ENCODE measurements around the gene TGM5. TPM values are rescaled to one million over a fixed set of nuclear protein-coding genes. Genes with fewer than 3 reads are reported as not detected.

The TGM5 gene
- total and polyA plus RNA-seq, 12 donors = 0.13 to 0.14 (median 0.14) TPM; not detected in 9

- intact Hi-C loops (cut with DNase I) = no loop called here
- Histone ChIP-seq H3K27me3 (peaks cover 6% of the 10 kb centered on the region), H3K27ac (no peak overlapping the region), H3K36me3 (replicated peaks in 1 of 2) (no peaks in the 10 kb centered on the region), H3K4me1 (replicated peaks in 1 of 2) (no peaks in the 10 kb centered on the region), H3K4me3 (no peak overlapping the region), H3K9me3 (replicated peaks in 1 of 3) (no peaks in the 10 kb centered on the region)
- DNase-seq = no peak
- WGBS, 4 donors = 36 to 100% (median 60%) methylated on average over 1 of the region's 1 CpG
- TF ChIP-seq POLR2A (IDR thresholded peaks at IDR 0.05) = no peak
- TF ChIP-seq, protein P1, sequence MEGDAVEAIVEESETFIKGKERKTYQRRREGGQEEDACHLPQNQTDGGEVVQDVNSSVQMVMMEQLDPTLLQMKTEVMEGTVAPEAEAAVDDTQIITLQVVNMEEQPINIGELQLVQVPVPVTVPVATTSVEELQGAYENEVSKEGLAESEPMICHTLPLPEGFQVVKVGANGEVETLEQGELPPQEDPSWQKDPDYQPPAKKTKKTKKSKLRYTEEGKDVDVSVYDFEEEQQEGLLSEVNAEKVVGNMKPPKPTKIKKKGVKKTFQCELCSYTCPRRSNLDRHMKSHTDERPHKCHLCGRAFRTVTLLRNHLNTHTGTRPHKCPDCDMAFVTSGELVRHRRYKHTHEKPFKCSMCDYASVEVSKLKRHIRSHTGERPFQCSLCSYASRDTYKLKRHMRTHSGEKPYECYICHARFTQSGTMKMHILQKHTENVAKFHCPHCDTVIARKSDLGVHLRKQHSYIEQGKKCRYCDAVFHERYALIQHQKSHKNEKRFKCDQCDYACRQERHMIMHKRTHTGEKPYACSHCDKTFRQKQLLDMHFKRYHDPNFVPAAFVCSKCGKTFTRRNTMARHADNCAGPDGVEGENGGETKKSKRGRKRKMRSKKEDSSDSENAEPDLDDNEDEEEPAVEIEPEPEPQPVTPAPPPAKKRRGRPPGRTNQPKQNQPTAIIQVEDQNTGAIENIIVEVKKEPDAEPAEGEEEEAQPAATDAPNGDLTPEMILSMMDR (IDR thresholded peaks at IDR 0.05) = no peak
Observed at GRCh38 chr15:43283526-43283925, 16.8 kb upstream of the TGM5 start.

GRCh38 chr15:43281926-43282602 is 15.3 kb upstream of the TGM5 start:
- 81 to 88% (median 85%) methylated on average over 8 to 12 of the region's 12 CpGs for WGBS, 4 donors
- no peaks in the 10 kb centered on the region for H3K9me3 ChIP-seq (replicated peaks in 1 of 3)
- DNase-seq = no peak
- no peaks in the 10 kb centered on the region for H3K4me1 ChIP-seq (replicated peaks in 1 of 2)
- H3K27me3 ChIP-seq = peaks cover 6% of the 10 kb centered on the region
- no peak overlapping the region for H3K4me3 ChIP-seq
- no peak for TF ChIP-seq POLR2A (IDR thresholded peaks at IDR 0.05)
- TF ChIP-seq, protein P1 (IDR thresholded peaks at IDR 0.05) = no peak
- no peak overlapping the region for H3K27ac ChIP-seq
- H3K36me3 ChIP-seq (replicated peaks in 1 of 2) = no peaks in the 10 kb centered on the region
- intact Hi-C loops (cut with DNase I) = no loop called here

DNA sequence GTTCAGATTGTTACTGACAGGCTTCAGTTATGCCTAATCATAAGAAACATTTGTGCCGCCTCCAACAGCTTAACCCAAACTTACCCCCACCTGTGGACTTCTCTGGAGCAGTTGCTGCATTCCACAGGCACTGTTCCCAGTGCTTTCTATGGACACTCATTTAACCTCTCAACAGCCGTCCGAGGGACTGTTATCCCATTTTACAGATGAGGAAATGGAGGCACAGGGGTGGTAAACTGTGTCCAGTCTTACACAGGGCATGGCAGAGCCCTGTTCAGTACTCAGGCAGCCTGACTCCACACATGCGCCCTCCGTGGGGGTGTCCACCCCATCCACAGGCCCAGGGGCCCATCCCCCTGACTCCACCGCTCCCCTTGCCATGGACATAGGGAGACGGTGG is 14.3 kb upstream of the TGM5 start:
- no peak for DNase-seq
- Histone ChIP-seq H3K27me3 (peaks cover 6% of the 10 kb centered on the region), H3K27ac (no peak overlapping the region), H3K4me3 (no peak overlapping the region), H3K36me3 (replicated peaks in 1 of 2) (no peaks in the 10 kb centered on the region), H3K9me3 (replicated peaks in 1 of 3) (no peaks in the 10 kb centered on the region), H3K4me1 (replicated peaks in 1 of 2) (no peaks in the 10 kb centered on the region)
- intact Hi-C loops (cut with DNase I) = no loop called here
- WGBS, 4 donors = 77 to 87% (median 83%) methylated on average over 6 to 7 of the region's 7 CpGs
- no peak for TF ChIP-seq POLR2A (IDR thresholded peaks at IDR 0.05)
- TF ChIP-seq, protein P1 (IDR thresholded peaks at IDR 0.05) = no peak

- 60 to 90% (median 75%) methylated on average over 1 to 7 of the region's 7 CpGs for WGBS, 4 donors
- Histone ChIP-seq H3K9me3 (replicated peaks in 1 of 3) (no peaks in the 10 kb centered on the region), H3K4me3 (no peak overlapping the region), H3K4me1 (replicated peaks in 1 of 2) (no peaks in the 10 kb centered on the region), H3K27ac (no peak overlapping the region), H3K27me3 (no peaks in the 10 kb centered on the region), H3K36me3 (replicated peaks in 1 of 2) (no peaks in the 10 kb centered on the region)
- no peak for TF ChIP-seq POLR2A (IDR thresholded peaks at IDR 0.05)
- TF ChIP-seq, protein P1 (IDR thresholded peaks at IDR 0.05) = no peak
- no peak for DNase-seq
- intact Hi-C loops (cut with DNase I) = no loop called here
Observed at GRCh38 chr15:43279496-43279895, 12.8 kb upstream of the TGM5 start.

All from adrenal gland (tissue), 12 donors.